HepG2 (cell line): Measurements from ENCODE around the gene GTF2H4. TPM values are rescaled to one million over a fixed set of nuclear protein-coding genes. Genes with fewer than 3 reads are reported as not detected.
A peak's percentile ranks its signal among the peaks of the same experiment; 100 is the strongest.

Experiments used
- ATAC-seq: fragments of 200-7000 bp; cut with Tn5 transposase; 3 replicates; pipeline ENCODE4 v1.9.1; 2020; ENCODE audit warnings: mild to moderate bottlenecking, moderate library complexity
- BruUV-seq: library from RNA; stranded (reverse); fragments of 400-500 nt; replicated peaks from 2 replicates; lab custom pipeline; 2021; lab: Mats Ljungman, UMichigan
- CTCF ChIA-PET: fragments of 300-600 bp; formaldehyde crosslinking; extraction: SDS; loops from one replicate; lab custom pipeline; 2021; ENCODE audit warnings: low total read pairs, inconsistent platforms, low intra/inter-chr PET ratio; lab: Yijun Ruan, JAX
- POLR2A ChIA-PET: fragments of 350-600 bp; sonication (Branson Sonifier 250); formaldehyde crosslinking; loops from one replicate; lab custom pipeline; 2020; ENCODE audit warnings: antibody characterized with exemption, inconsistent platforms; lab: Yijun Ruan, JAX
- DNase-seq: peaks from one replicate; pipeline ENCODE4 v3.0.0-alpha.2; 2015; ENCODE audit warnings: low spot score
- FAIRE-seq: peaks from 3 replicates; lab custom pipeline; 2011; peaks lifted over from hg19 to GRCh38; lab: Jason Lieb, UNC
- H2AFZ ChIP-seq: one replicate; pipeline ENCODE4 v1.6.1; 2011; ENCODE audit warnings: low read length, inconsistent platforms
- H3K27ac ChIP-seq: fragments of 300-600 bp; 3 replicates; pipeline ENCODE4 v1.8.0; 2011; ENCODE audit warnings: mixed run types, mild to moderate bottlenecking, mixed read lengths, low read length, inconsistent platforms; ENCODE audit not compliant: insufficient read depth; ENCODE audit errors: extremely low read length
- H3K27me3 ChIP-seq, 2 experiments: fragments of 200-600 bp in 1 of 2; 2 replicates in 1 of 2; 3 replicates in 1 of 2; pipeline versions ENCODE4 v1.6.0 to v1.8.0; 2011; ENCODE audit warnings: low read length in 2 of 2, mild to moderate bottlenecking in 2 of 2, moderate library complexity in 2 of 2, inconsistent platforms in 1 of 2; ENCODE audit not compliant: insufficient read depth in 2 of 2, control insufficient read depth in 1 of 2
- H3K36me3 ChIP-seq, 2 experiments: fragments of 200-600 bp in 1 of 2; replicated peaks in 1 of 2; 2 replicates in 1 of 2; 3 replicates in 1 of 2; pipeline versions ENCODE4 v1.5.1 to v1.8.0; 2011; ENCODE audit warnings: low read length in 2 of 2, inconsistent platforms in 1 of 2; ENCODE audit not compliant: insufficient read depth in 2 of 2, control insufficient read depth in 1 of 2
- H3K4me1 ChIP-seq: 2 replicates; pipeline ENCODE4 v1.5.1; 2012; ENCODE audit warnings: low read length, inconsistent platforms; ENCODE audit not compliant: insufficient read depth
- H3K4me2 ChIP-seq: 2 replicates; pipeline ENCODE4 v1.6.0; 2011; ENCODE audit warnings: low read depth, low read length, inconsistent platforms
- H3K4me3 ChIP-seq, 3 experiments: fragments of 200-600 bp in 1 of 3; sonication (generic), shearing (Covaris generic) in 1 of 3; replicated peaks in 1 of 3; 2 replicates each; pipeline ENCODE4 v1.5.1; 2011 to 2016; ENCODE audit warnings: low read length in 3 of 3, inconsistent platforms in 2 of 3, low read depth in 2 of 3, mild to moderate bottlenecking in 2 of 3, control low read depth in 1 of 3, mixed read lengths in 1 of 3; ENCODE audit not compliant: insufficient read depth in 1 of 3
- H3K79me2 ChIP-seq: one replicate; pipeline ENCODE4 v1.6.1; 2011; ENCODE audit warnings: low read length, inconsistent platforms; ENCODE audit not compliant: insufficient read depth
- H3K9ac ChIP-seq: 2 replicates; pipeline ENCODE4 v1.6.0; 2011; ENCODE audit warnings: mild to moderate bottlenecking, low read depth, low read length, inconsistent platforms; ENCODE audit not compliant: insufficient read depth
- H3K9me3 ChIP-seq: 2 replicates; pipeline ENCODE4 v1.5.1; 2012; ENCODE audit warnings: mild to moderate bottlenecking, low read length
- H4K20me1 ChIP-seq: 2 replicates; pipeline ENCODE4 v1.6.0; 2011; ENCODE audit warnings: inconsistent platforms, mild to moderate bottlenecking, low read length, moderate library complexity; ENCODE audit not compliant: insufficient read depth
- ATF7-NPFF ChIP-seq: sonication (generic); formaldehyde crosslinking; IDR thresholded peaks from 2 replicates; pipeline ENCODE4 v1.8.1; 2023; ENCODE audit warnings: mild to moderate bottlenecking, low read depth, missing genetic modification reagents, moderate library complexity
- HDAC1 ChIP-seq: sonication (generic); formaldehyde crosslinking; IDR thresholded peaks from 2 replicates; pipeline ENCODE4 v1.5.1; 2020; ENCODE audit warnings: mild to moderate bottlenecking, missing genetic modification reagents
- LCORL ChIP-seq, 2 experiments: fragments of 450-650 bp in 1 of 2; sonication (generic) in 1 of 2; formaldehyde crosslinking in 1 of 2; IDR thresholded peaks; 2 replicates each; pipeline versions ENCODE4 v1.5.0 to v1.6.1; 2017 to 2020; ENCODE audit warnings: antibody characterized with exemption in 1 of 2, missing genetic modification reagents in 1 of 2
- MATR3 ChIP-seq: sonication (generic); formaldehyde crosslinking; IDR thresholded peaks from 2 replicates; pipeline ENCODE4 v1.4.0; 2020; ENCODE audit warnings: missing genetic modification reagents
- RAD51 ChIP-seq: fragments of 450-650 bp; IDR thresholded peaks from 2 replicates; pipeline ENCODE4 v1.6.1; 2016; ENCODE audit warnings: borderline replicate concordance
- TSC22D2 ChIP-seq: sonication (generic); formaldehyde crosslinking; IDR thresholded peaks from 2 replicates; pipeline ENCODE4 v1.5.1; 2020; ENCODE audit warnings: missing genetic modification reagents, mild to moderate bottlenecking, borderline replicate concordance
- ZBTB42 ChIP-seq: sonication (generic); formaldehyde crosslinking; IDR thresholded peaks from 2 replicates; pipeline ENCODE4 v1.5.0; 2020; ENCODE audit warnings: mild to moderate bottlenecking, missing genetic modification reagents
- ZFP90 ChIP-seq: sonication (generic); formaldehyde crosslinking; IDR thresholded peaks from 2 replicates; pipeline ENCODE4 v1.8.0; 2022; ENCODE audit warnings: missing genetic modification reagents, mild to moderate bottlenecking, inconsistent platforms, borderline replicate concordance
- ZNF253 ChIP-seq: sonication (generic); formaldehyde crosslinking; IDR thresholded peaks from 2 replicates; pipeline ENCODE4 v1.8.0; 2022; ENCODE audit warnings: mild to moderate bottlenecking, missing genetic modification reagents, borderline replicate concordance
- WGBS: methylation state at CpG from one replicate; pipeline ENCODE4 v1.1.6; 2017; ENCODE audit warnings: low lambda C conversion rate; 5-methylcytosine and 5-hydroxymethylcytosine counted together
- in situ Hi-C: cut with HindIII; loops from 2 replicates; pipeline ENCODE4 v1.10.0; 2017; ENCODE audit warnings: low pct_unique_long_range_greater_than_20kb; ENCODE audit not compliant: extremely low pct_ligation_motif_present
- intact Hi-C: fragments of 100-400 bp; cut with micrococcal nuclease; formaldehyde crosslinking; loops from one replicate; pipeline ENCODE4 v1.10.0; 2022; ENCODE audit not compliant: unreplicated experiment
- polyA plus RNA-seq, 8 experiments: library from polyadenylated mRNA; depleted of rRNA in 3 of 8; stranded (reverse) in 7 of 8; unstranded in 1 of 8; fragments of >200 nt; fragmentation: Illumina TruSeq in 4 of 8; extraction: Trizol in 4 of 8; gene quantifications; 2 replicates each; pipeline versions ENCODE4 v1.2.1 to v1.2.3, GENCODE V29; 2011 to 2016; ENCODE audit warnings: low read depth in 4 of 8, missing spikeins in 1 of 8, mixed read lengths in 1 of 8; ENCODE audit not compliant: insufficient read depth in 1 of 8
- total RNA-seq, 5 experiments: library from RNA; depleted of rRNA; stranded (reverse); fragments of >200 nt; fragmentation: Illumina TruSeq; extraction: Trizol; gene quantifications; 2 replicates each; pipeline ENCODE4 v1.2.3, GENCODE V29; 2016; ENCODE audit warnings: low read depth in 1 of 5
- TF ChIP-seq, protein P1 (sequence below): conservative IDR thresholded peaks from 2 replicates; pipeline ENCODE4 v1.6.1; 2018; ENCODE audit warnings: missing genetic modification reagents
- TF ChIP-seq, protein P2 (sequence below): sonication (generic); formaldehyde crosslinking; IDR thresholded peaks from 2 replicates; pipeline ENCODE4 v1.5.0; 2020; ENCODE audit warnings: mild to moderate bottlenecking, missing genetic modification reagents, borderline replicate concordance

The GTF2H4 gene
- total and polyA plus RNA-seq, 2 of the 13 experiments (the other 11 are each of a cell fraction or from before 2014, with no cell fraction given) = 15.9 to 49.3 TPM

DNA sequence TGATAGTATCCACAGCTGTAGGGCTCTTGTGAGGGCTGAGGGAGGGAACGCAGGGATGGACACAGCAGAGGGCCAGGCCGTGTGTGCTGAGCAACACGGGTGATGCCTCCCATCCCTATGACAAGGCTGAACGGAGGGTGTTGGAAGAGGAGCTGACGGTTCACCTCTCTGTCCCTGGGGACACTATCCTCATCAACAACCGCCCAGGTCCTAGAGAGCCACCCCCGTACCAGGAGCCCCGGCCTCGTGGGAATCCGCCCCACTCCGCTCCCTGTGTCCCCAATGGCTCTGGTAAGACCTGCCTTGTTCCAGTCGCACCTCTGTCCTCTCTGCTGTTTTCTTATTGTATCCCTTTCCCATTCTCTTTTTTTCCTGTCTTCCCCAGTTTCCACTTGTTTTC lies 13.6 kb upstream of the GTF2H4 start (continued):
- TF ChIP-seq, protein P1, sequence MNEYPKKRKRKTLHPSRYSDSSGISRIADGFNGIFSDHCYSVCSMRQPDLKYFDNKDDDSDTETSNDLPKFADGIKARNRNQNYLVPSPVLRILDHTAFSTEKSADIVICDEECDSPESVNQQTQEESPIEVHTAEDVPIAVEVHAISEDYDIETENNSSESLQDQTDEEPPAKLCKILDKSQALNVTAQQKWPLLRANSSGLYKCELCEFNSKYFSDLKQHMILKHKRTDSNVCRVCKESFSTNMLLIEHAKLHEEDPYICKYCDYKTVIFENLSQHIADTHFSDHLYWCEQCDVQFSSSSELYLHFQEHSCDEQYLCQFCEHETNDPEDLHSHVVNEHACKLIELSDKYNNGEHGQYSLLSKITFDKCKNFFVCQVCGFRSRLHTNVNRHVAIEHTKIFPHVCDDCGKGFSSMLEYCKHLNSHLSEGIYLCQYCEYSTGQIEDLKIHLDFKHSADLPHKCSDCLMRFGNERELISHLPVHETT (CRISPR knock-in tag) = no peak

DNA sequence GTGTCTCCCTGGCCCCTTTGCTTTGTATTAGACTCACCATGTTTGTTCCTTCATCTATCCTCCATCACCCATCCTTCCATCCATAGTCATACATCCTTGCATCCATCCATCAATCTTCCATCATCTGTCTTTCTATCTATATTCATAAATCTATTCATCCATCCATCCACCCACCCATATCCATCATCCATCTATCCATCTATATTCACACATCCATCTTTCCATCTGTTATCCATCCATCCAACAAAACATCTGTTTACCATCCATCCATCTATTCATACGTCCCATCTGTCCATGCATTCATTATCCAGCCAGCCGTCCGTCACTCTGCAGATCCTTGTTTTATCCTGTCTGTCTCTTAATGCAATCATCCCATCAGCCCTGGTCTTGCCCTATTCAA lies 13.1 kb upstream of the GTF2H4 start:
- ATAC-seq = no peak

DNA sequence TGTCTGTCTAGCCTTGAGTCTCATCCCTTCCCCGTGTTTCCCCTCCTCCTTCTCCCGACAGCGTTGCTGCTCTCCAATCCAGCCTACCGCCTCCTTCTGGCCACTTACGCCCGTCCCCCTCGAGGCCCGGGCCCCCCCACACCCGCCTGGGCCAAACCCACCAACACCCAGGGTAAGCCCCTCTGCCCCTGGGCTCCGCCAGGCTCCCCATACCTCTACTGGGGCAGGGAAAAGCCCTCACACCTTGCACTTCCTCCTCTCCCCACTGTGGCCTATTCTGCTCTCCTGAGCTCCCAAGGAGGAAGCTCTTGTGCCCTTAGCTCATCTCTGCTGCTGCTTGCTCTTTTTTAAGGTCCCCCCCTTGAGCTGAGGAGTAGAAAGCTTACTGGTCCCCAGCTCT lies 12.7 kb upstream of the GTF2H4 start:
- no peaks in the 10 kb centered on the region for H3K4me1 ChIP-seq
- no peaks in the 10 kb centered on the region for H3K9me3 ChIP-seq
- no TSS peak for BruUV-seq
- H3K4me3 ChIP-seq = no peak overlapping the region
- no peaks in the 10 kb centered on the region for H3K27me3 ChIP-seq
- TF ChIP-seq LCORL (IDR thresholded peaks at IDR 0.05) = no peak
- no peak for TF ChIP-seq LCORL (CRISPR knock-in tag; IDR thresholded peaks at IDR 0.05)
- TF ChIP-seq, protein P2, sequence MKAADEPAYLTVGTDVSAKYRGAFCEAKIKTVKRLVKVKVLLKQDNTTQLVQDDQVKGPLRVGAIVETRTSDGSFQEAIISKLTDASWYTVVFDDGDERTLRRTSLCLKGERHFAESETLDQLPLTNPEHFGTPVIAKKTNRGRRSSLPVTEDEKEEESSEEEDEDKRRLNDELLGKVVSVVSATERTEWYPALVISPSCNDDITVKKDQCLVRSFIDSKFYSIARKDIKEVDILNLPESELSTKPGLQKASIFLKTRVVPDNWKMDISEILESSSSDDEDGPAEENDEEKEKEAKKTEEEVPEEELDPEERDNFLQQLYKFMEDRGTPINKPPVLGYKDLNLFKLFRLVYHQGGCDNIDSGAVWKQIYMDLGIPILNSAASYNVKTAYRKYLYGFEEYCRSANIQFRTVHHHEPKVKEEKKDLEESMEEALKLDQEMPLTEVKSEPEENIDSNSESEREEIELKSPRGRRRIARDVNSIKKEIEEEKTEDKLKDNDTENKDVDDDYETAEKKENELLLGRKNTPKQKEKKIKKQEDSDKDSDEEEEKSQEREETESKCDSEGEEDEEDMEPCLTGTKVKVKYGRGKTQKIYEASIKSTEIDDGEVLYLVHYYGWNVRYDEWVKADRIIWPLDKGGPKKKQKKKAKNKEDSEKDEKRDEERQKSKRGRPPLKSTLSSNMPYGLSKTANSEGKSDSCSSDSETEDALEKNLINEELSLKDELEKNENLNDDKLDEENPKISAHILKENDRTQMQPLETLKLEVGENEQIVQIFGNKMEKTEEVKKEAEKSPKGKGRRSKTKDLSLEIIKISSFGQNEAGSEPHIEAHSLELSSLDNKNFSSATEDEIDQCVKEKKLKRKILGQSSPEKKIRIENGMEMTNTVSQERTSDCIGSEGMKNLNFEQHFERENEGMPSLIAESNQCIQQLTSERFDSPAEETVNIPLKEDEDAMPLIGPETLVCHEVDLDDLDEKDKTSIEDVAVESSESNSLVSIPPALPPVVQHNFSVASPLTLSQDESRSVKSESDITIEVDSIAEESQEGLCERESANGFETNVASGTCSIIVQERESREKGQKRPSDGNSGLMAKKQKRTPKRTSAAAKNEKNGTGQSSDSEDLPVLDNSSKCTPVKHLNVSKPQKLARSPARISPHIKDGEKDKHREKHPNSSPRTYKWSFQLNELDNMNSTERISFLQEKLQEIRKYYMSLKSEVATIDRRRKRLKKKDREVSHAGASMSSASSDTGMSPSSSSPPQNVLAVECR (CRISPR knock-in tag) = no peak
- no peak for TF ChIP-seq ZNF253 (CRISPR knock-in tag)
- TF ChIP-seq MATR3 (CRISPR knock-in tag) = no peak
- TF ChIP-seq TSC22D2 (CRISPR knock-in tag) = no peak
- no peak for TF ChIP-seq ATF7-NPFF (CRISPR knock-in tag)
- no peak for TF ChIP-seq ZFP90 (CRISPR knock-in tag)
- no peak for TF ChIP-seq ZBTB42
- intact Hi-C loops = no loop called here
- POLR2A ChIA-PET = interaction anchor here (1.6 kb wide), 1 partner anchor 11 kb away, joined by 5 read pairs; the partner anchor contains the start of gene DDR1
- no peak overlapping the region for H3K27ac ChIP-seq
- CTCF ChIA-PET = no interaction called here
- ATAC-seq (no peak), DNase-seq (no peak), FAIRE-seq (no peak)
- no peak overlapping the region for H3K9ac ChIP-seq
- 87% methylated on average over 10 of the region's 10 CpGs for WGBS
- no peak overlapping the region for H3K4me2 ChIP-seq
- no peaks in the 10 kb centered on the region for H4K20me1 ChIP-seq
- peaks cover 40 to 75% of the 10 kb centered on the region in 2 experiments for H3K36me3 ChIP-seq
- in situ Hi-C loops = no loop called here
- no peak overlapping the region for H2AFZ ChIP-seq
- H3K79me2 ChIP-seq = no peaks in the 10 kb centered on the region

More for the DNA sequence above, 13.1 kb upstream of the GTF2H4 start:
- peaks cover 44 to 78% of the 10 kb centered on the region in 2 experiments for H3K36me3 ChIP-seq
- FAIRE-seq (no peak), DNase-seq (no peak)
- no peaks in the 10 kb centered on the region for H3K79me2 ChIP-seq
- intact Hi-C loops (no loop called here), in situ Hi-C loops (no loop called here)
- BruUV-seq = no TSS peak
- H3K4me3 ChIP-seq = no peak overlapping the region
- no peak for TF ChIP-seq HDAC1
- peak; percentile 7; the same call in 1 of the 2 replicates for TF ChIP-seq RAD51
- no peak overlapping the region for H3K27ac ChIP-seq
- ChIA-PET POLR2A (interaction anchor here (1.6 kb wide), 1 partner anchor 11 kb away, joined by 5 read pairs; the partner anchor contains the start of gene DDR1), CTCF (no interaction called here)
- WGBS = 97% methylated on average over 3 of the region's 3 CpGs
- H3K9me3 ChIP-seq = no peaks in the 10 kb centered on the region
- H3K4me2 ChIP-seq = no peak overlapping the region
- no peaks in the 10 kb centered on the region for H3K27me3 ChIP-seq
- H3K4me1 ChIP-seq = no peaks in the 10 kb centered on the region
- H4K20me1 ChIP-seq = no peaks in the 10 kb centered on the region
- no peak overlapping the region for H3K9ac ChIP-seq
- H2AFZ ChIP-seq = no peak overlapping the region
